IPS-20b (cell line): ENCODE data around the gene DUSP9.

Source experiments
- H3K27ac ChIP-seq: one replicate; pipeline ENCODE4 v1.5.1; 2013; ENCODE audit warnings: low read length
- H3K27me3 ChIP-seq: 2 replicates; pipeline ENCODE4 v1.6.1; 2013; ENCODE audit warnings: mild to moderate bottlenecking, low read length, inconsistent platforms; ENCODE audit not compliant: insufficient read depth
- H3K36me3 ChIP-seq: 2 replicates; pipeline ENCODE4 v1.6.1; 2013; ENCODE audit warnings: low read depth, mild to moderate bottlenecking, inconsistent platforms, low read length, moderate library complexity; ENCODE audit not compliant: insufficient read depth
- H3K4me1 ChIP-seq: 2 replicates; pipeline ENCODE4 v1.6.1; 2013; ENCODE audit warnings: mild to moderate bottlenecking, control low read depth, inconsistent platforms, low read length, moderate library complexity; ENCODE audit not compliant: insufficient read depth
- H3K4me3 ChIP-seq: 2 replicates; pipeline ENCODE4 v1.5.1; 2013; ENCODE audit warnings: mild to moderate bottlenecking, low read length, inconsistent platforms
- H3K9ac ChIP-seq: 2 replicates; pipeline ENCODE4 v1.6.1; 2013; ENCODE audit warnings: low read depth, mild to moderate bottlenecking, inconsistent platforms, low read length, moderate library complexity
- H3K9me3 ChIP-seq: 2 replicates; pipeline ENCODE4 v1.6.1; 2013; ENCODE audit warnings: mild to moderate bottlenecking, low read depth, low read length, inconsistent platforms; ENCODE audit not compliant: insufficient read depth

The DUSP9 gene

DNA sequence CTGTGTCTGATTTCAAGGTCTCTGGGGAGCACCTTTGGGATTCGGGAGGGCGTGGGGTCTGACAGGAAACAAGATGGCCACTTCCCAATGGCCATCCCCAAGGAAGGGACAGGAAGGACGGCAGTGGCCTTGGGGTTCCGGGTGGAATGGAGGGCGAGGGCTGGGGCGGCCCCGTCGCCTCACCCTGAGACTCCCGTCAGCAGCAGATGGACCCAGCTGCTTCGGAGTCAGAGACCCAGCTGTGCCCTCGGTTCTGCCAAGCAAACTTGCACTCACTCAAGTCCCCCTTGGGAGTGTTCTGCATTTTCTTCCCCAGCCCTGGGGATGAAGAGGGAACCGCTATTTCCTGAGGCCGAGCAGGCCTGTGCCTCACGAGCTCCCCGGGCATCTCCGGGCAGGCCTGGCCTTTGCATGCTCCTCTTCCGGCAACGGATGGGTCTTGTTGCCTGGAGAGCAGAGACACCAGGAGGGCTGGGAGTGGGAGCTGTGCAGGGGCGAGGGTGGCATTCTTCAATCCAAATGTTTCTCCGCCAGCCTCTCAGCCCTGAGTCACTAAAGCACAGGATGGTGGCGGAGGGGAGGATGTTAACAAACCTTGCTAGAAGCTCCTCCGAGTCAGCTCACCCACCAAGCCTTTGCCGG lies 6.8 kb upstream of the DUSP9 start:
- Histone ChIP-seq H3K27ac (no peak overlapping the region), H3K36me3 (no peaks in the 10 kb centered on the region), H3K9ac (no peak overlapping the region), H3K4me1 (no peaks in the 10 kb centered on the region), H3K27me3 (peaks cover 50% of the 10 kb centered on the region), H3K9me3 (no peaks in the 10 kb centered on the region), H3K4me3 (no peak overlapping the region)

DNA sequence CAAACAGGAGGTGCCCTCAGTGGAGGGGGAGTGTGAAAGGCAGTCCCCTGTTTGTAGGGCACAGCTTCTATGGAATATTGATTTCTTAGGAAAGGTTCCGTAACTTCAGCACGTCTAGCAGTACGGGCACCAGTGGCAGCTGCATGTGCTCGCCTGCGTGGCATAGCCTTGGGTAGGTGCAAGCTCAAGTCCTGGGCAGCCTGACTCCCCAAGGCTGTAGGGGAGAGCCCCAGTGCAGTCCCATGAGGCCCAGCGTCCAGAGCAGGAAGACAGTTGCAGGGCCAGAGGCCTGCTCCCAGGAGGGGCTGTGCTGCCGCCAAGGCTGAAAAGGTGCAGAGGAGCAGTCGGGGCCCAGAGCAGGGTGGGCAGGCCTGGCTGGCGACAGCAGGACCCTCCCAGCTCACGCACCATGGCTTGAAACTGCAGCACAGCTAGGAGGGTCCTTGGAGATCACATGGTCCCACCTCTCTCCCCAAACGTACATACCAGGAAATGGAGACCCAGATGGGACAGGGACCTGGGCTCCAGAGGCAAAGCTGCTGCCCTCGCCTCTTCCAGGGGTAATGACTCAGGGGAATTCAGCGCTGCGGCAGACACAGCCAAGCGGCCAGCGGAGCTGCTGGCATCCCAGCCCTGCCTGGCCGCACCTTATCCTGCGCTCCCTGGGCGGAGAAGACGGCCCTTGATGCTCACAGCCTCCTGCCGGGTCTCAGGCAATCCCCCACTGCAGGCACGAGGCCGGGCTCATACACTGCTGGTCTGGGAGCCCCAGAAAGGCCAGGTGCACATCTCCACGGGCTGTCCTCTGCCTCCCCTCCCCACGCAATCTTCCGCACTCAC lies 6.0 kb upstream of the DUSP9 start:
- Histone ChIP-seq H3K4me3 (peak overlapping the region; percentile 50; the same call in 1 of the 2 replicates), H3K27ac (no peak overlapping the region), H3K9ac (no peak overlapping the region), H3K9me3 (no peaks in the 10 kb centered on the region), H3K36me3 (no peaks in the 10 kb centered on the region), H3K4me1 (no peaks in the 10 kb centered on the region), H3K27me3 (peaks cover 58% of the 10 kb centered on the region)

DNA sequence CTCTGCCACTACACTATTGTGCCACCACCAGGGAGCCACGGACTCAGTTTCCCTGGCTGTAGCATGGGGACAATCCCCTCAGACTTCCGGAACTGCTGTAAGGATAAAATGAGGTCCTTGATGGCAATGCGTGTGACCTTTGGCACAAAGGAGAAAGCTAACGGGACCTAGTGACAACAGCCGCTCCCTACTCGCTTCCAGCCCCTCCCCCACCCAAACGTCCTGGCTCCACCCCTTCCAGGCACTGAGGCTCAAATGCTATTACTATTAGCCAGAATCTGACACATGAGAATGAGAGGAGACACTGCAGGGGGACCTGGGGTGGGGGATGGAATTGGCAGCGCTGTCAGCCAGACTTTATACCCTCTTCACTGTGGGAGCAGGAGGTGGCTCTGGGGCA lies 5.4 kb upstream of the DUSP9 start:
- peak overlapping the region; percentile 50; the same call in 1 of the 2 replicates for H3K4me3 ChIP-seq
- no peak overlapping the region for H3K9ac ChIP-seq
- no peaks in the 10 kb centered on the region for H3K9me3 ChIP-seq
- no peaks in the 10 kb centered on the region for H3K36me3 ChIP-seq
- H3K27ac ChIP-seq: no peak overlapping the region
- H3K4me1 ChIP-seq: no peaks in the 10 kb centered on the region
- peaks cover 65% of the 10 kb centered on the region for H3K27me3 ChIP-seq

DNA sequence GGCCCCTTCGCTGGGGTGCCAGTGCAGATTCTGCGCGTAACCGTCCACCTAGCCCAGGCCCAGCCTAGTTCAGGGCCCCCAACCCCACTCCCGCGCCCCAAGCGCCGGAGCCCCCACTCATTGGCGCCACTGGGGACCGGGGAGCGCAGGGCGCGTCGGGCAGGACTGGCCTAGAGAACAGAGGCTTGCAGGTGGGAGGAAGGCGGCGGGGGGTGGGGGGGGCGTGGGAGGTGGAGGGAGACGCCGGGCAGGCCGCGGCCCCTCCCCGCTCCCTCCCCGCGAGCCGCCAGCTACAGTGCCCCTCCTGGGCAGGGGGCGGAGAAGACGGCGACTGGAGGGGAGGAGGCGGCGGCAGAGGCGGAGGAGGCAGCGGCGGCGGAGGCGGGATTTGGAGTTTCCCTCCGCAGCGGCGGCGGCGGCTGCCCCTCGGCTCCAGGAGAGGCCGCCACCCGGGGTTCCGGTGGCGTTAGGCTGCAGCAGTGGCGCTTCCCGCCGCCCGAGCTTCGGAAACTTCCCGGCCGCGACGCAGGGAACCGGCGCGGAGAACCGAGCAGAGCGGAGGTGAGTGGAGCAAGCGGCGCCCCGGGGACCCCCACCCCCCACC lies 4.8 kb upstream of the DUSP9 start:
- H3K9me3 ChIP-seq: no peaks in the 10 kb centered on the region
- H3K27me3 ChIP-seq: peaks cover 69% of the 10 kb centered on the region
- H3K36me3 ChIP-seq: no peaks in the 10 kb centered on the region
- H3K27ac ChIP-seq: no peak overlapping the region
- peak overlapping the region; percentile 50; the same call in 1 of the 2 replicates for H3K4me3 ChIP-seq
- no peak overlapping the region for H3K9ac ChIP-seq
- H3K4me1 ChIP-seq: no peaks in the 10 kb centered on the region

GRCh38 chrX:153642655-153643430 lies 4.2 kb upstream of the DUSP9 start:
- H3K9me3 ChIP-seq: no peaks in the 10 kb centered on the region
- H3K9ac ChIP-seq: no peak overlapping the region
- H3K27me3 ChIP-seq: peaks cover 76% of the 10 kb centered on the region
- H3K27ac ChIP-seq: no peak overlapping the region
- H3K4me3 ChIP-seq: no peak overlapping the region
- H3K36me3 ChIP-seq: no peaks in the 10 kb centered on the region
- no peaks in the 10 kb centered on the region for H3K4me1 ChIP-seq

GRCh38 chrX:153643431-153644351 lies 3.3 kb upstream of the DUSP9 start:
- no peak overlapping the region for H3K27ac ChIP-seq
- no peaks in the 10 kb centered on the region for H3K36me3 ChIP-seq
- peak overlapping the region; percentile 33; the same call in 1 of the 2 replicates for H3K4me3 ChIP-seq
- no peaks in the 10 kb centered on the region for H3K4me1 ChIP-seq
- H3K9me3 ChIP-seq: no peaks in the 10 kb centered on the region
- H3K9ac ChIP-seq: no peak overlapping the region
- peaks cover 85% of the 10 kb centered on the region for H3K27me3 ChIP-seq

DNA sequence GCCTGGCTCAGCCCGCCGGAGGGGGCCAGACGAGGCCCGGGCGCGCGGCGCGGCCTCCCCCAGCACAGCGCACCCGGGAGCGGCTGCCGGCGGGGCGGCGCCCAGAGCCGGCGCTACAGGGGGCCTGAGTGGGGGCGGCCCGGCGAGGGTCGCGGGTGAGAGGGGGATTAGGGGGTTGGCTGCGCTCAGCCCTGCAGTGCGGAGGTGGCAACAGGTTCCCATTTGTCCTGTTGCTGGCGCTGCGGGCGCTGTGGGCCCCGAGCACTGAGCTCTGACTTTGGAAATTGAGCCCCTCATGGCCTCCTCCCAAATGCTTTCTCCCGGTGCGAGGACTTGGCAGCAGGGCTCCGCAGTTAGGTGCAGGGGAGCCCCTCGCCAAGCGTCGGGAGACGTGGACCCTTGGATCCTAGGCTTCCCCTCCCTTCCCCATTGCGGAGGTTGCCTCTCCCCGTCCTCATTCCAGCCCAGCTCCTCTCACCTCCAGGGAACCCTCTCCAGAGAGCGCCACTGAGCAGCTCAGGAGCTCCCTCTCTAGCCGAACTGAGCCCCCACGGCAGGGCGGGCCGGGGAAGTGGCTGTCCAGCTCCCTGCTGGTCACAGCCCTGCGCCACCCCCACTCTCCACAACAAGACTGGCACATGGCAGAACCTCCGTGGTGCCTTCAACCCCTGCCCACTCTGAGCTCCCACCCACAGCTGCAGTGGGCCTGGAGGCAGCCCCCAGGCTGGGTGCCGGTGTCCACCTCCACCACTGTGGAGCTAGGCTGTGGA lies 2.5 kb upstream of the DUSP9 start:
- H3K9ac ChIP-seq: no peak overlapping the region
- peak overlapping the region; percentile 40; the same call in 1 of the 2 replicates for H3K4me3 ChIP-seq
- H3K4me1 ChIP-seq: no peaks in the 10 kb centered on the region
- H3K27ac ChIP-seq: no peak overlapping the region
- no peaks in the 10 kb centered on the region for H3K9me3 ChIP-seq
- H3K36me3 ChIP-seq: no peaks in the 10 kb centered on the region
- peaks cover 93% of the 10 kb centered on the region for H3K27me3 ChIP-seq

GRCh38 chrX:153645151-153645550 lies 1.9 kb upstream of the DUSP9 start:
- no peaks in the 10 kb centered on the region for H3K9me3 ChIP-seq
- no peak overlapping the region for H3K4me3 ChIP-seq
- H3K4me1 ChIP-seq: no peaks in the 10 kb centered on the region
- no peak overlapping the region for H3K9ac ChIP-seq
- H3K36me3 ChIP-seq: no peaks in the 10 kb centered on the region
- no peak overlapping the region for H3K27ac ChIP-seq
- H3K27me3 ChIP-seq: peaks cover 89% of the 10 kb centered on the region

DNA sequence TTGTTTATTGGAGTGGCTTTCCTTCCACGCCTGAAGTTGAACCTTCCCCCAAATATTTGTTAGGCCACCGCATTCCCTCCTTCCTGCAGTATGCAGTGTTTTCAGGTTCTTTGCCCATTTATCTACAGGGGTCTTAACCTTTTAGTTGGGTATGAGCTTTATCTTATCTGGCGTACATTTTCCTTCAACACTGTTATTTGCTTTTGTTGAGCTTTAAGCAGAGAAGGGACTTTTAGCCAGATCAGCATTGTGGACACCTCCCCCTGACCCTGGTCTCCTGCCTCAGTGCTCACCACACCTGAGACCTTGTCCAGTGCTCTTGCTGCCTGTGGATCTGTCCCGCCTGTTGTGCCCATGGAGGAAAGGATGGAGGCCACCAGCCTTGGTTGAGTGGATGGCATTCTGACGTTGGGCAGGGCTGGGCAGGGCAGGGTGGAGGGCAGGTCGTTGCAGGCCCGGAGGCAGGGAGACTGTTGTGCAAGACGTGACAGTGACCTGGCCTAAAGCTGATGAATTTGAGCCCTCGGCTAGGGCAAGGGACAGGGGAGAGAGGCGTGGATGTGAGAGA lies 998 bp upstream of the DUSP9 start:
- Histone ChIP-seq H3K27me3 (peaks cover 80% of the 10 kb centered on the region), H3K36me3 (no peaks in the 10 kb centered on the region)

More for the DNA sequence above, 998 bp upstream of the DUSP9 start:
- Histone ChIP-seq H3K4me1 (no peaks in the 10 kb centered on the region), H3K27ac (no peak overlapping the region), H3K9me3 (no peaks in the 10 kb centered on the region), H3K4me3 (no peak overlapping the region), H3K9ac (no peak overlapping the region)
